Body of pancreas (tissue), 4 donors: ENCODE data around the gene NF1.

Source experiments
- CTCF ChIP-seq, 7 experiments: fragments of 450-650 bp in 4 of 7; fragments of 200-600 bp in 3 of 7; sonication (generic) in 3 of 7; IDR thresholded peaks; one replicate each; pipeline ENCODE4 v1.5.1; 2016 to 2019; ENCODE audit warnings: antibody characterized with exemption in 7 of 7
- POLR2A ChIP-seq, 3 donors: fragments of 450-650 bp; IDR thresholded peaks; one replicate each; pipeline ENCODE4 v1.6.1; 2016; ENCODE audit warnings: antibody characterized with exemption in 3 of 3, mild to moderate bottlenecking in 2 of 3

- TF ChIP-seq CTCF (IDR thresholded peaks at IDR 0.05): no peak
- no peak for TF ChIP-seq POLR2A (IDR thresholded peaks at IDR 0.05)
Observed at GRCh38 chr17:31291820-31292219, 197.0 kb downstream of the NF1 start.
